Cardiac fibroblast (primary cell): ENCODE data around the gene RHOH.

Experiments
- DNase-seq, 2 donors: peaks; one replicate each; pipeline versions ENCODE4 v3.0.0 to v3.0.0-alpha.2; 2010; ENCODE audit warnings: low read depth in 2 of 2
- H3K4me3 ChIP-seq, 2 donors: replicated peaks in 1 of 2; 1 replicate in 1 of 2; 2 replicates in 1 of 2; pipeline ENCODE4 v1.5.1; 2011; ENCODE audit warnings: low read depth in 2 of 2, low read length in 2 of 2, mild to moderate bottlenecking in 2 of 2, moderate library complexity in 1 of 2
- CTCF ChIP-seq: IDR thresholded peaks from one replicate; pipeline ENCODE4 v1.5.1; 2011; ENCODE audit warnings: low read depth, mild to moderate bottlenecking, low read length, inconsistent platforms

The RHOH gene

GRCh38 chr4:40241941-40242340 lies 45.1 kb downstream of the RHOH start:
- no peak overlapping the region for H3K4me3 ChIP-seq
- no peak for TF ChIP-seq CTCF
- DNase-seq = no peak

- no peak for TF ChIP-seq CTCF
- DNase-seq = no peak
- no peak overlapping the region for H3K4me3 ChIP-seq
Observed at GRCh38 chr4:40243386-40243948, 46.6 kb downstream of the RHOH start.

- TF ChIP-seq CTCF = no peak
- no peak for DNase-seq
- no peak overlapping the region for H3K4me3 ChIP-seq
Observed at GRCh38 chr4:40244606-40245005, 47.8 kb downstream of the RHOH start.

GRCh38 chr4:40245550-40245949 lies 48.7 kb downstream of the RHOH start:
- DNase-seq = no peak
- H3K4me3 ChIP-seq = no peak overlapping the region
- no peak for TF ChIP-seq CTCF

GRCh38 chr4:40246011-40246900 lies 49.4 kb downstream of the RHOH start:
- no peak overlapping the region for H3K4me3 ChIP-seq
- TF ChIP-seq CTCF = no peak
- no peak for DNase-seq

- no peak for DNase-seq
- no peak for TF ChIP-seq CTCF
Observed at GRCh38 chr4:40246938-40247337, 50.1 kb downstream of the RHOH start.

GRCh38 chr4:40247350-40247749 lies 50.5 kb downstream of the RHOH start:
- H3K4me3 ChIP-seq = no peak overlapping the region
- TF ChIP-seq CTCF = no peak
- no peak for DNase-seq

More at GRCh38 chr4:40246938-40247337, 50.1 kb downstream of the RHOH start:
- H3K4me3 ChIP-seq = no peak overlapping the region
